ENCODE results near the gene TMSB4X.
"Not testable (repeated sequence)": the region's sequence is repeated elsewhere in the genome, so short reads cannot be mapped to it uniquely, and the experiment has no call there.

The TMSB4X gene

DNA sequence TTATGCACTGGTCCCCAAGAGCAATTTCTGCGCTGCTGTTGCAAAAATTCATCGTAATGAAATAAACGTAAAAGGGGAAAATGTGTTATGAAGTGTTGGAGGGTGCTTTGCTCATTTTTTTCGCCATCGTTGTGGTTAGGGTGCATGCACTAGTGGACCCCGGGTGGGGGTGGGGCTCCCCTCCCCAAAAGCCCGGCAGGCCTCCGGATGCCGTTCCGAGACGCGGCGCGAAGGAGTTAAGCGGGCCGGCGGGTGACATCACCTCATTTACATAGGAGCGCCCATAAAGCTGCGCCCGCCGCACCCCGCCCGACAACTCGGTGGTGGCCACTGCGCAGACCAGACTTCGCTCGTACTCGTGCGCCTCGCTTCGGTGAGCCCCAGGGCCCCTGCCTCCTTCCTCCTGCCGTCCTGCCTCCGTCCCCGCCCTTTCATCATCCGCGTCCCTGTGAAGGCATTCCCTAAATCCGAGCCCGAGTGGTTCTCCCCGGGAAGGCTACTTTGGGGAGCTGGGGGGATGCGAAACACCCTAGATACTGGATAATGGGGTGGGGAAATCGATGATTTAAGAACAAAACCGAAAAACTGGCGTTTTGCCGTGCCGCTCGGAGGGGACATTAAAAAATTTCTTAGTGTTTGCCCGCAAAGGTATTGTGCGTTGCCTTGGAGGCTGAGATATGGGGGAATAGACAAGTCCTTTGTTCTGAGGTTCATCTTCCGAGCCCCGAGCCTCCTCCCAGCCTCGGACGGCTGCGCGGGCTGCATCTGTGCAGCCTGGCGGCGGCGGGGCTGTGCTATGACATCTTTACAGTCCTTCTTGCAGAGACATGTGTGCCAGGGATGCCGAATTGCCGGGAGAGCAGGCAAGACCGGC, at the start of gene TMSB4X:
Gene TMSB4X (plus strand): TSS at position 315 of the 874 bp plus-strand sequence.
- peak; percentile 74 to 80 for DNase-seq

DNA sequence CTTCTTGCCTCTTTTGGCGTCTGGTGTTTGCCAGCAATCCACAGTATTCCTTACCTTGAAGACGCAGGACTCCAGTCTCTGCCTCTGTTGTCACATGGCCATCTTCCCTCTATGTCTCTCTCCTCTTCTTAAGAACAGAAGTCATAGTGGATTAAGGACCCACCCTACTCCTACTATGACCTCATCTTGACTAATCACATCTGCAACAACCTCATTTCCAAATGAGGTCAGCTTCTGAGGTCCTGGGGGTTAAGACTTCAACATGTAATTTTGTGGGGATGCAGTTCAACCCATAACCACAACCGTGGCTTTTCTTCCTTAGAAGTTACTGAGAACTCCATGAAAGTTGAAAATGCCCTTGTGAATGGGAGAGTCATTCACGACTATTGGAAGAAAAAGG, 45.2 kb upstream of the TMSB4X start:
- no peak for DNase-seq

DNA sequence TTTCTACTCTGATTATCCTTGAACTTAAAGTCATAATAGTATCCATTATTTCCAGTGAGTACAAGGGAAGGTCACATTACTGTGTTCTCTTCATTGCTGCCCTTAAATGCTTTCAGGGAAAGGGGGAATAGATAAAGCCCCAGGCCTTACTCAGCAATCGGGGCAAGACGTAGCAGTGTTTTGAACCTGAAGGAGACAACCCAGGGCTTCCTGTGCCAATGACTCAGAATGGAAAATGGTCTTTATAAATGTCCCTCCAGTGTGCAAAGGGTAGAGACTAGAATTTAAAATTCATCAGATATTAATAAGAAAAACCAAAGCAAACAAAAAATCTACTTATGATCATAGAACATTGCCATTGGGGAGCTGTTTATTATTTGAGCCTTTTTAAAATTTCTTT, 44.8 kb upstream of the TMSB4X start:
- no peak for DNase-seq

DNA sequence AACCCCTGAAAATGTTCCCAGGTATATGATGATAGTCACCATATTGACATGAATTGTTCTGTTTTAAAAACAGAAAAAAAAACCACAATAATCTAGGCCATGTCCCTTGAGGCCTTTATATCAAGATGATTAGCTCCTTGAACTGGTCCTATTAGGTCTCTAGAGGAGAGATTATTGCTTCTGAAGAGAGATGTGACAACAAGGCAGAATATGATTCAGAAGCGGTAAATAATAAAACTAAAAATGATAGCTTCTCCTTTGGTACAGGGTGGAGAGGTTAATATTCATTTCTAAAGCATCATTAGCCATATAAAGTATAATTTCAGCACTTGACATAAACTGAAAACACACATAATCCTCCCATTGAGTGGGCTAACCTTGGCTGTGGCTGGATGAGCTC, 42.7 kb upstream of the TMSB4X start:
- no peak for DNase-seq

DNA sequence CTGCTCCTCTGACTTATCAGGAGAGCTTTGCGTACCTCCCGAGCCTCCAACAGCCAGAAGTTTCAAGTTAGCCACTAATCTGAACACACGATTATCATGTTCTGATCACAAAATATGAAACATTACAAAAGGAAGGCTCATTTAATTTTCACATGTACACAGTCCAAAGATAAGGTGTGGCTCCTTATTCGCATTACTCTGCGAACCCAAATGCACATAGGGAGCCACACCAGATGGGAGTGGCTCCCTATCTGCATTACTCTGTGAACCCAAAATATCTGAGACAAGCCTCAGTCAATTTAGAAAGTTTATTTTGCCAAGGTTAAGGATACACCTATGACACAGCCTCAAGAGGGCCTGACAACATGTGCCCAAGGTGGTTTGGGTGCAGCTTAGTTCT, 40.1 kb upstream of the TMSB4X start:
- no peak for DNase-seq

DNA sequence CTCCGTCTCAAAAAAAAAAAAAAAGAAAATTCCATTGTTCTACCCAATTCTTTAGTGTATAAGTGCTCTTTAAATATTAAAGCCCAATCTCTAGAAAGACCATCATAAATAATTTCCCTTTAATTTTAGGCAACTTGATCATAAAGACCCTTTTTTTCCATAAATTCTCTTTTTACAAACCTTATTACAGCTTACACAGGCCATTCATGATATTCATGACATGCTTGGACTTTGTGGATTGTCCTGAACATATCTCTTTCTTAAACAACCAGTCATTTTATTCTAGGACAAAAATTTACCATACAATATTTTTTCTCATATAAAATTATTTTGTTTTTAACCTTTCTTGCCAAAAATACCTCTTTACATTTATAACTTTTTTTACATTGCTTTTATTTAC, 38.0 kb upstream of the TMSB4X start:
- no peak for DNase-seq

DNA sequence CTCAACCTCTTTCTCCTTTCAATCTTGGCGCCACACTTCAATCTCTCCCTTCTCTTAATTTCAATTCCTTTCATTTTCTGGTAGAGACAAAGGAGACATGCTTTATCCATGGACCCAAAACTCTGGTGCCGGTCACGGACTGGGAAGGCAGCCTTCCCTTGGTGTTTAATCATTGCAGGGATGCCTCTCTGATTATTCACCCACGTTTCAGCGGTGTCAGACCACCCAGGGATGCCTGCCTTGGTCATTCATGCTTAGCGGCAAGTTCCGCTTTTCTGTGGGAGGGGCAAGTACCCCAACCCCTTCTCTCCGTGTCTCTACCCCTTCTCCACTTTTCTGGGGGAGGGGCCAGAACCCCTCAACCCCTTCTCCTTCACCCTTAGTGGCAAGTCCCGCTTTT, 34.4 kb upstream of the TMSB4X start:
- DNase-seq = not testable (repeated sequence)

DNA sequence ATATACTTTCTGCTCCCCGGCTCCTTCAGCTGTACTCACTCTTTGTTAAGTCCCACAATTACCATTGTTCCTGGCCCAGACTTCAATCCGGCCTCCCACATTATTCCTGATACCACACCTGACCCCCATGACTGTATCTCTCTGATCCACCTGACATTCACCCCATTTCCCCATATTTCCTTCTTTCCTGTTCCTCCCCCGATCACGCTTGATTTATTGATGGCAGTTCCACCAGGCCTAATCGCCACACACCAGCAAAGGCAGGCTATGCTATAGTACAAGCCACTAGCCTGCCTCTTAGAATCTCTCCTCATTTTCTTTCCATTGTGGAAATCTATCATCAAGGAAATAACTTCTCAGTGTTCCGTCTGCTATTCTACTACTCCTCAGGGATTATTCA, 31.3 kb upstream of the TMSB4X start:
- not testable (repeated sequence) for DNase-seq

DNA sequence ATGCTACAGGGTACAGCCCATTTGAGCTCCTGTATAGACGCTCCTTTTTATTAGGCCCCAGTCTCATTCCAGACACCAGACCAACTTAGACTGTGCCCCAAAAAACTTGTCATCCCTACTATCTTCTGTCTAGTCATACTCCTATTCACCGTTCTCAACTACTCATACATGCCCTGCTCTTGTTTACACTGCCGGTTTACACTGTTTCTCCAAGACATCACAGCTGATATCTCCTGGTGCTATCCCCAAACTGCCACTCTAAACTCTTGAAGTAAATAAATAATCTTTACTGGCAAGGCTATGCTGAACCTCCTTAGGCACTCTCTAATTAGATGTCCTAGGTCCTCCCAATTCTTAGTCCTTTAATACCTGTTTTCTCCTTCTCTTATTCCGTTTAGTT, 30.5 kb upstream of the TMSB4X start:
- not testable (repeated sequence) for DNase-seq

DNA sequence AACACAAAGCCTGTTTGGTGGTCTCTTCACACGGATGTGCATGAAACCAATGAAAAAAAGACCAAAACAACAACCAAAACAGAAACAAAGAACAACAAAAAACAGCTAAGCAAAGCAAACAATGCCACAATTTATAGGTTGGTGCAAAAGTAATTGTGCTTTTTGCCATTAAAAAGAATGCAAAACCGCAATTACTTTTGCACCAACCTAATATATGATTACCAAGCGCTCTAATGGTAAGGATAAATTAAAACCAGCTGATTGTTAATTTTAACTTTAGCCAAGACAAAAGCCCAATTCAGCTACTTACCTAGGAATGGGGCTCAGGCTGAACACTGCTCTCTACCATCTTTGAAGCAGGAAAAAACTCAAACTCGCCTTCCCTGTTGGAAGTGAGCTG, 29.4 kb upstream of the TMSB4X start:
- DNase-seq = no peak

DNA sequence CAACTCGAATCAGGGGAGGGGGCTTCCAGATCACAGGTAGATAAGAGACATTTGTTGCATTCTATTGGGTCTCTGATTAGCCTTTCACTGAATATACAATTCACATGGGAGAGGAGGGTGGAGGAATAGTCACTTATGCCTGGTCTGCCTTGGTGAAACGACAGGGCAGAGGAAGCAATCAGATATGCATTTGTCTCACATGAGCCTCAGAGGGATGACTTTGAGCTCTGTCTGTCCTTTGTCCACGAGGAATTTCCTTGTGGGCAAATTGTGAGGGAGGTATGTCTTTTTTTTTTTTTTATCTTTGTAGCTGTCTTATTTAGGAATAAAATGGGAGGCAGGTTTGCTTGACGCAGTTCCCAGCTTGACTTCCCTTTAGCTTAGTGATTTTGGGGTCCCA, 28.5 kb upstream of the TMSB4X start:
- DNase-seq = no peak

DNA sequence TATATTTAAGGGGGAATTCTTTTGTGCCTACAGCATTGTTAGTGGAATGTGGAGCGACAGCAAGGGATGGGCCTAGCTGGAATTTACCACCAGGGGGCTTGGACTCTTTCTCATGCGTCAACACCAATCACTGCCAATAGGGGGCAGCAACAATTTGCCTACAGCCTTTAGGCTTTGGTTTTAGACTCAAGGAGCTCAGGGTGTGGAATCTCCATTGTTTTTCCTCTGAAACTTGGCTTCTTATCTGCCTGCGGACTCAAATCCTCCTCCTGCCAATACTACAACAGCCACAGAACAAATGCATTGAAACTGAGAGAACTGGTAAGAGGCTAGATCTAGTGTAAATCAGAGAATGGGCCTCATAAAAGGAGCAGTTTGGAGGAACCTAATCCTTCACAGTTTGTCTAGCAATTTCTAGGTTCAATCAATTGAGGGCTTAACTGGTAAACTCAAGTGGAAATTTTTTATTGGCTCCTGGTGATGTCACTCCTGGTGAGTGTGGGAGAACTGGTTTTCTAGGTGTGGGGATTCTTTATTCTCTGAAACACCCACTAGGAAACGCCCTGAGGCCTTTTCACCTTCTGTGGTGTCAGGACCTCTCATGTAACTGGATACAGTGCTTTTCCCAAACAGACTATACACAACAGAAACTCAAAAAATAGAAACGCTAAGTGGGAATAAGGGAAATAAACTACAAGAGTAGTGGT, 27.9 kb upstream of the TMSB4X start:
- peak; percentile 65 for DNase-seq

DNA sequence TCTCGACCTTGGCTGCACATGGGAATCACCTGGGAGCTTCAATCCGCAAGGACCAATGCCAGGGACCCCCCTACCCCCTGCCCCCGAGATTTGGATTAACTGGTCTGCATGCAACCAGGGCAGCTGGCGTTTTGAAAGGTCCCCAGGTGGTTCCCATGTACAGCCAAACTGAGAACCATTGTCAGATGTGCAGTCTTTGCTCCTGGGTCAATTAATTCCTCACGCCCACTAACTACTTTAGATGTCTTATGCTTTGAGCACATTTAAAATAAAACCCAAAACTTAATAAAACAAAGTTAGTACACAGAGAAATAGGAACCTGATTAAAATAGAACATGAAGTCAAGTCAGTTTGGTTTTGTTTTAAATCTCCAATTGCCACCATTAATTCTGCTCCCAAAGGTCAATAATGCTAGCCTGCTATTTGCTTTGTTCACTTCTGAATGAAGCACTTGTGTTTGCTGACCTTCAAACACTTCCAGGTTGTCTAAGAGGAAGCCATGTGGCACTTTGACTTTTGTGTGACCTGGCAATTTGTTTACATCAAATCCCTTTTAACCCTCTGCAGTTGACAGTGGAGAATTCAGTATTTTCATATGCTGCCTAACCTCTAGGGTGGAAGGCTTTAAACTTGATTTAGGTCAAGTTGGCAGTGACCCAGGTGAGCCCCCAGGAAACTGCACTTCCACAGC, 27.2 kb upstream of the TMSB4X start:
- DNase-seq = no peak

DNA sequence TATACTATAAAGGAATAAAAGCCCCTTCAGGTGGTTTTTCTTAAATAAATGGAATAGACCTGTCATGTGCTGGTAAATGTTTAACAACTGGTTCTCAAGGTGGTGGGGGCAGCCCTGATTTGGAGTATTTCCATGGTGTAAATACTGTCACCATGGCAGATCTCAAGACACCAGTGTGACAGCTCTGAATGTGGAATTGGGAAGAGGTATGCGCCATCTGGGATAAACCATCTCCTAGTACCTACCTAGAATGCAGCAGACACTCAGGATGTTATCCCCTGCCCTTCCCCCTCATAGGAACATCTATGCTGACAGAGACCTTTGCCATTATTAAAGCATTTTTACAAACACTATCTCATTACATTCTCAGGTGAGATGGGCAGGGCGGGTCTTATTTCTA, 26.4 kb upstream of the TMSB4X start:
- DNase-seq = no peak

DNA sequence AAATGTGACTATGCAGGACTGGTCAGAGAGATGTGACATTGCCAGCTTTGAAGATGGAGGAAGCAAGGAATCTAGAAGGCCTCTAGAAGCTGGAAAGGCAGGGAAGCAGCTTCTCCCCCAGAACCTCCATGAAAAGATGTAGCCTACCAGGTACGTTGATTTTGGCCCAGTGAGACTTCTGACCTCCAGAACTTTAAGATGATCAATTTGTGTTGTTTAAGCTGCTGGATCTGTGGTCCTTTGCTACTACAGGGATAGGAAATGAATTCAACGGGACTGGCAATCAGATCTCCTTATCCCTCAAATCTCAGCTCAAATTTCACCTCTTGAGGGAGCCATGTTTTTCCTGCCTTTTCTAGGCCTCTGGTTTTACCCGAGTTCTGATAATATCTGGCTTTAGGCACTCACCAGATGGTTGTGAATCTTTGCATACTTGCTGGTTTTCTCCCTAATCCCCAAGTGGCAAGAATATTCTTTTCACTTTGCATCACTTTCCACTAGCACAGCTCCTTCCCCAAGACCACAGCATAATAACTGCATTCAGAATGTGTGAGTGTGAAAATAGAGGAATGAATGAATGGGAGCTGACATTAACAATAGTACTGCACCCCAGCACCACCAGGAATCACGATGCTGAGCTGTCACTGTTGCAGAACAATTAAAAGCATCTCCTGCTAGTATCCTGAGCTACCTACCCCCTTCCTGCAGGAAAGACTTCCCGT, 25.5 kb upstream of the TMSB4X start:
- no peak for DNase-seq

DNA sequence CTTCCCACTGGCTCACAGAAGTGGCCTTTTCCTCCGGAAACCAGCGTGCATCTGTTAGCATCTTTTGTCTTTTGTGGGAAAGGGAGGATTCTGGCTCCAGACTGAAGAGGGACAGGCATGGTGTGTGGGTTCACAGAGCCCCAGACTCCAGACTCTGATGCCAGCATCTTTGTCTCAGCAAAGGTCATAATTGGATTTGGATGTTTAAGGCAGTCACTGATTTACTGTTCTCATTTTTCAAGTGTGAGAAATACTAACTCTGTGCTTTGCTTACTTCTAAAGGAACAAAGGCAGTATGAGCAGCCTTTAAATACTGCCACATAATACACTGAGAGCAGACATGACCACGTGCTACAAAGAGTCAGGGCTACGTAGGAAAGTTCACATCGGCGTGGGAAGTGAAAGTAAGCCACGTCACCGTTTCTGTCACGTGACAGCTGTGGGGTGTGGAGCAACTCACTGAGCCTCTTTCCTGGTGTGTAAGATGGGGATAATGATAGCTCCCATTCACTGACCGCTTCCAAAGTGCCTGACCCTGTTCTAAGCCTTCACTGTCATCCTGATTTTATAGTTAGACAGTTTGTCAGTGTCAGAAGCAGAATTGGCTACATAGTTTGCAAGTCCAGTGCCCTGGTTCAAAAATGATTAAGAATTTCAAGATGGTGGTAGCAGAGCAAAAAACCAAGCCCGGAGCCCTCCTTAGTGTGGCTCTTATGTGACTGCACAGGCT, 24.8 kb upstream of the TMSB4X start:
- DNase-seq = peak; percentile 75 to 80

DNA sequence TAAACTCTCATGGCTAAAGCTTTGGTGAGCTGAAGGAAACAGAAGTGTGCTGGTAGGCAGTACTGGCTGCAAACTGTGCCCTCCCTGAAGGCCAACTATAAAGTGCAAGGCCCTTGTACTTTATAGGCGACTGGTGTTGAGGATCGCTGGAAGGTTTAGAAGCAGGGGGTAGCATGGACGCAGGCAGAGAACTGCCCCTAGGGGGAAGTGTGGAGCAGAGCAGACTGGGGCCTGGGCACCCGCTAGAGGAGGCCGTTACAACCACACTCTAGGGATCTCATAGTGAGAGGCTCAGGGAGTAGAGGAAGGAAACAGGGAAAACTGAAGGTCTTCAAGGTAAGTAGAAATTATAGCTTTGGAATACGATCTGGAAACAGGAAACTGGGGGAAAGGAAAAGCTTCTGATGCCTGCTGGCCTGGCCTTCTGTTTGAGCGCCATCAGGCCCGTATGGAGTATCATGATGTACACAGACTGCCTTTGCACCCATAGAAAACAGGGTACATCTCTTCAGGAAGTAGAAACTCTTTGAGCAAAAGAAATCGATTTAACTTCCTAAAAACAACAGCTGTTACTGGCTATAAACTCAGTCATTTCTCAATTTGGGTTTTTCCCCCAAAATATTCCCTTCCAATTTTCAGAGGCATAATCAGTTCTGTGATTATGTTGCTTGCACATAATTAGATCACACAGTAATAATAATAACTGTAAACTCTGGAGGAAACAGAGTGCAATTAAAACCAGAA, 23.9 kb upstream of the TMSB4X start:
- peak; percentile 61 to 65 for DNase-seq

DNA sequence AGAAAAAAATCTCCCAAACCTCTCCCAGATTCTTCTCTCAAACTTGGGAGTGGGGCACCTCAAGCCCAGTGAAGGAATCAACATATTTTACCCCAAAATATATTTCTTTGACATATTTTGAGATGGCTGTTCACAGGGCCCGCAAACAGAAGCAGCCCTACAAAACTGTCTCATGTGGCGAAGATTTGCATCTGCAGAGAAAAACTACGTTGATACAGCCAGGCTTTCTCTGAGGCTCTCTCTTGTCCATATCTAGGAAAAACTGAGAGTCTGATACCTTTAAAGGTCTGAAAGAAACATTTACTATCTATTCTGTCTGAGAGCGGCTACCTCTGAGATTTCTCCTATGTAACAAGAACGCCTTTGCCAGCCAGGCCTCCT, 23.3 kb upstream of the TMSB4X start:
- no peak for DNase-seq

DNA sequence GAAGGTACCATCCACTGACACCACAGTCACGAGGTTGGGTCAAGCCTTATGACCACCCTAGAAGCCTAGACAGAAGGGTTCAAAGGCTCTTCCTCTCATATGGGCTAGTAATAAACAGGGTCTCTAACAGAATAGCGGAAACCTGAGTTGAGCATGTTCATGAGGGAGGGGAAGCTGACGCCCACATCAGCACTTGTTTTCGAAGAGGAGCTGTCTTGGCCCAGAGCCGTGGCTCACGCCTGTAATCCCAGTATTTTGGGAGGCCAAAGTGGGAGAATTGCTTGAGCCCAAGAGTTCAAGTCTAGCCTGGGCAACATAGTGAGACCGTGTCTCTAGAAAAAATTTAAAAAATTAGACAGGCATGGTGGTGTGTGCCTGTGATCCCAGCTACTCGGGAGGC, 21.5 kb upstream of the TMSB4X start:
- no peak for DNase-seq

DNA sequence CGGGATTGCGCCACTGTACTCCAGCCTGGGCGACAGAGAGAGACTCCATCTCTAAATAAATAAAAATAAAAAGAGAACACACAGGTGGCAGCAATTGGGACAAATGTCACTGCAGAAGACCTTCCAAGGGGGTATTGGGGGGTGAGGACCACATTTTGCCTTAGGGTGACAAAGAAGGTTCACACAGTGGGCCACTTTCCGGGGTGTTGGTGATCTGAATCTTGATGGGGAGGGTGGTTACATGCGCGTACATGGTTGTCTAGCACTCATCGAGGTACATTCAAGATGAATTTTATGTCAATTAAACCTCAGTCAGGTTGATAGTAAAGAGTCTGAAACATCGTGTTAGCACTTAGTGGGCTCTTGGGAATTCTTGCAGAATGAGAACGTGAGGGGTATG, 20.5 kb upstream of the TMSB4X start:
- DNase-seq = no peak

DNA sequence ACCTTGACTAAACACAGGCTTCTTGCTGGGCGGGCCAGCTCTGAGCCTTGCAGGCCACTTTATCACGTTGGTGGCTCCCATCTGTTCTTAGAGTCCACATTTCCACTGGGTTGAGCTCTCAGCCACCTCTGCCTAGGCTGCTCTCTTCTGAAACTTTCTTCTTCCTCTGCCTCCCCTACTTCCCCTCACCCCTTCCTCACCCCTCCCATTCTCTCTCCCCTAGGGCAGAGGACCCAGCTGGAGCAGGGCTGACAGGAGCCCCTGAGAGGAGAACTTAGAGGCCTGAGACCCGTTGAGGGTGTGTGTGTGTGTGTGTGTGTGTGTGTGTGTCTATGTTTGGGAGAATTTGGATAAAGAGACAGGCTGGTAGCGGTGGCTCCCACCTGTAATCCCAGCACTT, 19.9 kb upstream of the TMSB4X start:
- DNase-seq = no peak
